Measurements from ENCODE around the gene DNM1L.
"Not testable (repeated sequence)": the region's sequence is repeated elsewhere in the genome, so short reads cannot be mapped to it uniquely, and the experiment has no call there.

Gene DNM1L

DNA sequence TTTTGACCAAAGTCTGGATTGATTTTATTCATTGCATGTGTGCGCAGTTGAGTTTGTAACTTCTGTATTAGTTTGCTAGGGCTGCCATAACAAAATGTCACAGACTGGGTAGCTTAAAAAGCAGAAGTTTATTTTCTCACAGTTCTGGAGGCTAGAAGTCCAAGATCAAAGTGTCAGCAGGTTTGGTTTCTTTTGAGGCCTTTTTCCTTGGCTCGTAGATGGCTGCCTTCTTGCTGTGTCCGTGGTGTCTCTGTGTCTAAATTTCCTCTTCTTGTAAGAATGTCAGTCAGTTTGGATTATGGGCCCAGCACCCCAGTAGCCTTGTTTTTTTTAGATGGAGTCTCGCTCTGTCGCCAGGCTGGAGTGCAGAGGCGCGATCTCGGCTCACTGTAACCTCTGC is 11.8 kb downstream of the DNM1L start:
- in situ Hi-C loops (cut with HindIII; ENCODE audit: low sequenced_read_pairs): no loop called here
- DNase-seq (ENCODE audit: low read depth): no peak
- no peak overlapping the region for H3K4me3 ChIP-seq (ENCODE audit: low read depth, low read length)
- TF ChIP-seq, protein P1, sequence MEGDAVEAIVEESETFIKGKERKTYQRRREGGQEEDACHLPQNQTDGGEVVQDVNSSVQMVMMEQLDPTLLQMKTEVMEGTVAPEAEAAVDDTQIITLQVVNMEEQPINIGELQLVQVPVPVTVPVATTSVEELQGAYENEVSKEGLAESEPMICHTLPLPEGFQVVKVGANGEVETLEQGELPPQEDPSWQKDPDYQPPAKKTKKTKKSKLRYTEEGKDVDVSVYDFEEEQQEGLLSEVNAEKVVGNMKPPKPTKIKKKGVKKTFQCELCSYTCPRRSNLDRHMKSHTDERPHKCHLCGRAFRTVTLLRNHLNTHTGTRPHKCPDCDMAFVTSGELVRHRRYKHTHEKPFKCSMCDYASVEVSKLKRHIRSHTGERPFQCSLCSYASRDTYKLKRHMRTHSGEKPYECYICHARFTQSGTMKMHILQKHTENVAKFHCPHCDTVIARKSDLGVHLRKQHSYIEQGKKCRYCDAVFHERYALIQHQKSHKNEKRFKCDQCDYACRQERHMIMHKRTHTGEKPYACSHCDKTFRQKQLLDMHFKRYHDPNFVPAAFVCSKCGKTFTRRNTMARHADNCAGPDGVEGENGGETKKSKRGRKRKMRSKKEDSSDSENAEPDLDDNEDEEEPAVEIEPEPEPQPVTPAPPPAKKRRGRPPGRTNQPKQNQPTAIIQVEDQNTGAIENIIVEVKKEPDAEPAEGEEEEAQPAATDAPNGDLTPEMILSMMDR (IDR thresholded peaks at IDR 0.05; ENCODE audit: low read depth, low read length, missing control alignments): no peak

DNA sequence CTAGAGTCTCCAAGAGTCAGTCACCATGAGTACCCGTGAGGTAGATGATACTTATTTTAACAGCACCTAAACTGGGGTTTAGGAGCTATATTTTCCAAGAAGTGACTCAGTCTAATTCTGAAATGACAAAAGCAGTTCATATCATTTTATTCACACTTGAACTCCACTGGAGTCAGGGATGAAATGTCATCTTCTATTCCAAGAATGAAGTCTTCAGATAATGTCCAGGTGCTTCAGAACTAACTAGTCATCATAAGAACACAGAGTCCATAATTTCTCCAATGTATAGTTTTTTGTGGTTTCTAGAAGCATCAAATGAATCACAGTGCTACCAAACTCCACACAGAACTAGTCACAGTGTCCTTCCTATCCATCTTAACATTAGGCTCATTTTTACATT is 13.3 kb downstream of the DNM1L start:
- TF ChIP-seq, protein P1 (IDR thresholded peaks at IDR 0.05; ENCODE audit: low read depth, low read length, missing control alignments): no peak
- in situ Hi-C loops (cut with HindIII; ENCODE audit: low sequenced_read_pairs): no loop called here
- DNase-seq (ENCODE audit: low read depth): no peak
- H3K4me3 ChIP-seq (ENCODE audit: low read depth, low read length): no peak overlapping the region

DNA sequence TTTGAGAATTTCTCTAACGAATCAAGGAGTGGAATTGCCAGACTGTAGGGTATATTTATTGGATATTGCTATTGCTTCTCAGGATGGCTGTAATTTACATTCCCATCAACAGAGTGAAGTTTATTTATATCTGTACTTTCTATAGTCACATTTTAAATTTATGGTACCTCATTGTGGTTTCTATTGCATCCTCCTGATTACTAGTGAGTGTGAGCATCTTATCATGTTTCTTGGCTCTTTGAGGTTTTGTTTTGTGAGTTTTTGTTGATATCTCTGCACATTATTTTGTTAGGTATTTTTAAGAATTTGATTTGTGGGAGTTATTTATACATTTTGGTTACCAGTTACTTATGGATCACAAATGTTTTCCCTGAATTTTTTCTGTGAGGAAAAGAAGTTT is 13.9 kb downstream of the DNM1L start:
- no peak overlapping the region for H3K4me3 ChIP-seq (ENCODE audit: low read depth, low read length)
- TF ChIP-seq, protein P1 (IDR thresholded peaks at IDR 0.05; ENCODE audit: low read depth, low read length, missing control alignments): no peak
- no peak for DNase-seq (ENCODE audit: low read depth)
- in situ Hi-C loops (cut with HindIII; ENCODE audit: low sequenced_read_pairs): no loop called here

DNA sequence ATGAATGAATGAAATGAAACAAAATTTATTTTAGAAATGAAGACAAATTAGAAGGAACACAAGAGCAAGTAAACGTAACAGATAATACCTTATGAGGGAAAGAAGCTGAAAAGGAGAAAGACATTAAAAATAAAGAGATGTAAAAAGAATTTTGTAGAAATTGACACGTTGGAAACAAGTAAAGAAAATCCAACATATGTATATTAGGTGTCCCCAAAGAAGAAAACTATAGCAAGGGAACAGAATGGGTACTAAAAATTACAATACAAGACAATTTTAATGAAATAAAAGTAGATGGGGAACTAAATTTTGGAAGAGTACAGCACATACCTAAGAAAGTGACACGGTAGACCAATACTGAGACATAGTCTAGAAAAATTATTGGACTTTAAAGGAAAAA is 16.7 kb downstream of the DNM1L start:
- TF ChIP-seq, protein P1 (IDR thresholded peaks at IDR 0.05; ENCODE audit: low read depth, low read length, missing control alignments): no peak
- in situ Hi-C loops (cut with HindIII; ENCODE audit: low sequenced_read_pairs): no loop called here

DNA sequence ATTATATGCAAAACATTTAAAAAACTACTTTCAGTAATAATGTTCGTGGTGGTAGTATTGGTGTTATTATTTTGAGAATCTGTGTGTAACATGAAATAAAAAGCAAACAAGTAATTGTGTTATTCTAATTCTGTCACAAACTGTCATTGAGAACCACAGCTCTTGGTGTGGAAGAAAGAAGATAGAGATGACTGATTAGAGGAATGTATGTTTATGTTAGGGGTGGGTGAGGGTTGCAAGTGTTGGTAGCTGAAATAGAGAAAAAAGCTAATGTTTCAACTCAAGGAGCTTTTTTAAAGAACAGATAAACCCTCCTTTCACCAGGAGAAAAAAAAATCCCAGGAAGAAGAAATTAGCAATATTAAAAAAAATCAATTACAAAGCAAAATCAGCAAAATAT is 18.3 kb downstream of the DNM1L start:
- TF ChIP-seq, protein P1 (IDR thresholded peaks at IDR 0.05; ENCODE audit: low read depth, low read length, missing control alignments): no peak
- DNase-seq (ENCODE audit: low read depth): no peak
- H3K4me3 ChIP-seq (ENCODE audit: low read depth, low read length): no peak overlapping the region
- in situ Hi-C loops (cut with HindIII; ENCODE audit: low sequenced_read_pairs): no loop called here

More for the DNA sequence above, 16.7 kb downstream of the DNM1L start:
- no peak overlapping the region for H3K4me3 ChIP-seq (ENCODE audit: low read depth, low read length)
- no peak for DNase-seq (ENCODE audit: low read depth)

DNA sequence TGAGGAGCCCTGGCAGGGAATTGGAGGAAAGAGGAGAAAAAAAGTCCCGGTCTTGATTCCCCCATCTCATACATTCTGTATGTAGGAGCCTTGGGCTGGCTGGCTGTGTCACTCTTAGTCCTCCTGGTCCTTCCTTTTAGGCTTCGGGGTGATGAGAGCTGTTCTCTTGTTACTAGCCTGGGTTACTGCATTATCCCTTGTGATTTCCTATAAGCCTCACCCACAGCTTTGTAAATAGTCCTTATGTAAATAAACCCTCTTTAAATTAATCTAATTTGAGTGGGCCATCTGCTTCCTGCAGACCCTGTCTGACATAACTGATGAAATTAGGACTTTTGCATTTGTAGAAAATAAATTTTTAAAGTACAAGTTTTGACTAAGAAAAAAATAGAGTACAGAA is 19.2 kb downstream of the DNM1L start:
- H3K4me3 ChIP-seq (ENCODE audit: low read depth, low read length): no peak overlapping the region
- DNase-seq (ENCODE audit: low read depth): no peak
- in situ Hi-C loops (cut with HindIII; ENCODE audit: low sequenced_read_pairs): no loop called here
- TF ChIP-seq, protein P1 (IDR thresholded peaks at IDR 0.05; ENCODE audit: low read depth, low read length, missing control alignments): no peak

DNA sequence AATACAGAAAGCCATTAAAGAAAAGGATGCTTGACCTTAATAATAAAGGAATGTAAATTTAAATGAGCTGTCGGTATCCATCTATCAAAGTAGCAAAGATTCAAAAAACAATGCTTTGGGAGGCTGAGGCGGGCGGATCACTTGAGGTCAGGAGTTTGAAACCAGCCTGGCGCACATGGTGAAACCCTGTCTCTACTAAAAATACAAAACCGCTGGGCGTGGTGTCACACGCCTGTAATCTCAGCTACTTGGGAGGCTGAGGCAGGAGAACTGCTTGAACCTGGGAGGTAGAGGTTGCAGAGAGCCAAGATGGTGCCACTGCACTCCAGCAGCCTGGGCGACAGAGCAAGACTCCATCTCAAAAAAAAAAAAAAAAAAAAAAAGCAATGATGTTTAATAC is 20.3 kb downstream of the DNM1L start:
- DNase-seq (ENCODE audit: low read depth); H3K4me3 ChIP-seq (ENCODE audit: low read depth, low read length); in situ Hi-C loops (cut with HindIII; ENCODE audit: low sequenced_read_pairs): not testable (repeated sequence)
